Kidney (tissue), 14 donors: ENCODE data around the gene GRK1. TPM values are rescaled to one million over a fixed set of nuclear protein-coding genes. Genes with fewer than 3 reads are reported as not detected.

ENCODE experiments used
- DNase-seq, 5 donors: peaks; one replicate each; pipeline ENCODE4 v3.0.0-alpha.2; 2013 to 2020
- FAIRE-seq: peaks from 2 replicates; lab custom pipeline; 2012; peaks lifted over from hg19 to GRCh38; lab: Jason Lieb, UNC
- H3K27ac ChIP-seq, 2 donors: one replicate each; pipeline ENCODE4 v1.7.0; 2013; ENCODE audit warnings: low read depth in 2 of 2, low read length in 2 of 2, inconsistent platforms in 1 of 2
- H3K27me3 ChIP-seq: one replicate; pipeline ENCODE4 v1.7.1; 2013; ENCODE audit warnings: low read length, inconsistent platforms; ENCODE audit not compliant: control insufficient read depth, insufficient read depth
- H3K36me3 ChIP-seq, 3 donors: one replicate each; pipeline versions ENCODE4 v1.7.0 to v1.7.1; 2013; ENCODE audit warnings: low read length in 3 of 3, control low read depth in 1 of 3, inconsistent platforms in 1 of 3; ENCODE audit not compliant: insufficient read depth in 3 of 3, control insufficient read depth in 2 of 3
- H3K4me1 ChIP-seq, 3 donors: one replicate each; pipeline versions ENCODE4 v1.7.0 to v1.7.1; 2013; ENCODE audit warnings: low read length in 3 of 3, inconsistent platforms in 1 of 3, low read depth in 1 of 3; ENCODE audit not compliant: control insufficient read depth in 2 of 3, insufficient read depth in 2 of 3
- H3K4me3 ChIP-seq, 3 donors: one replicate each; pipeline versions ENCODE4 v1.7.0 to v1.8.1; 2013; ENCODE audit warnings: low read length in 3 of 3, control low read depth in 1 of 3, inconsistent platforms in 1 of 3
- H3K9ac ChIP-seq, 3 donors: one replicate each; pipeline versions ENCODE4 v1.7.0 to v1.7.1; 2013; ENCODE audit warnings: low read length in 3 of 3, control low read depth in 1 of 3, inconsistent platforms in 1 of 3
- H3K9me3 ChIP-seq, 3 donors: one replicate each; pipeline versions ENCODE4 v1.7.0 to v1.7.1; 2013; ENCODE audit warnings: low read length in 3 of 3, control low read depth in 1 of 3, inconsistent platforms in 1 of 3; ENCODE audit not compliant: control insufficient read depth in 2 of 3, insufficient read depth in 1 of 3
- CTCF ChIP-seq: IDR thresholded peaks from 3 replicates; pipeline ENCODE4 v1.5.1; 2012; ENCODE audit warnings: mild to moderate bottlenecking, moderate library complexity, borderline replicate concordance; ENCODE audit not compliant: insufficient read depth; ENCODE audit errors: extremely low read depth
- intact Hi-C: fragments of 100-400 bp; cut with DNase I; formaldehyde crosslinking; loops from one replicate; pipeline ENCODE4 v1.11.1; 2022
- polyA plus RNA-seq: library from polyadenylated mRNA; stranded (reverse); fragments of 350-450 nt; fragmentation: Illumina TruSeq; extraction: RNeasy Lipid Tissue Mini Kit (QIAGEN cat#74804); gene quantifications from one replicate; pipeline ENCODE4 v1.2.3, GENCODE V29; 2014; ENCODE audit warnings: low read depth, low replicate concordance; ENCODE audit not compliant: insufficient read depth
- total RNA-seq: library from RNA; stranded (reverse); fragmentation: NEBNext Ultra II Directional; extraction: Animal tissue kit (Norgen Biotek cat#: 25700); gene quantifications from one replicate; pipeline ENCODE4 v1.2.1, GENCODE V29; 2021
- donor health status: control.
- donor health status: control.
- donor health status: control.
- donor health status: control.
- donor health status: control.
- donor health status: DM: yes; HTN: yes; CAD: no.
- donor health status: Normal renal cell carcinoma (clear cell type).

GRK1 gene
- total and polyA plus RNA-seq, 2 donors from 2014 or later = not detected

GRCh38 chr13:113785051-113786010, 118.3 kb downstream of the GRK1 start:
- intact Hi-C loops = no loop called here
- no peak overlapping the region for H3K9ac ChIP-seq
- H3K4me1 ChIP-seq = no peaks in the 10 kb centered on the region
- H3K4me3 ChIP-seq = no peak overlapping the region
- no peaks in the 10 kb centered on the region for H3K9me3 ChIP-seq
- no peaks in the 10 kb centered on the region for H3K27me3 ChIP-seq
- H3K27ac ChIP-seq = no peak overlapping the region
- DNase-seq (peak in 1 of 5 donors; percentile 13), FAIRE-seq (no peak)
- H3K36me3 ChIP-seq = no peaks in the 10 kb centered on the region
- TF ChIP-seq CTCF = no peak

GRCh38 chr13:113786262-113786841, 119.3 kb downstream of the GRK1 start:
- Histone ChIP-seq H3K27ac (no peak overlapping the region), H3K4me1 (no peaks in the 10 kb centered on the region), H3K9ac (no peak overlapping the region), H3K9me3 (no peaks in the 10 kb centered on the region), H3K36me3 (no peaks in the 10 kb centered on the region), H3K4me3 (no peak overlapping the region), H3K27me3 (no peaks in the 10 kb centered on the region)
- FAIRE-seq (no peak), DNase-seq (peak in 1 of 5 donors; percentile 9)
- intact Hi-C loops = no loop called here
- no peak for TF ChIP-seq CTCF

Other genes starting within 250 kb of the GRK1 start
- gene ADPRHL1, start 213.7 kb upstream of the GRK1 start, total RNA-seq = 1.5 TPM
- 1.1 TPM for gene ADPRHL1, start 213.7 kb upstream of the GRK1 start, polyA plus RNA-seq
- 19.5 TPM for gene DCUN1D2, start 176.5 kb upstream of the GRK1 start, total RNA-seq
- gene DCUN1D2, start 176.5 kb upstream of the GRK1 start, polyA plus RNA-seq = 7.6 TPM
- 46.9 TPM for gene TFDP1, start 82.5 kb upstream of the GRK1 start, total RNA-seq
- gene TFDP1, start 82.5 kb upstream of the GRK1 start, polyA plus RNA-seq = 33.8 TPM
- gene ATP4B, start 9.0 kb upstream of the GRK1 start, total RNA-seq = 0.16 TPM
- gene ATP4B, start 9.0 kb upstream of the GRK1 start, polyA plus RNA-seq = 0.45 TPM
- gene TMEM255B, start 92.0 kb downstream of the GRK1 start, total RNA-seq = 29.3 TPM
- 11.9 TPM for gene TMEM255B, start 92.0 kb downstream of the GRK1 start, polyA plus RNA-seq
- 83.5 TPM for gene GAS6, start 196.9 kb downstream of the GRK1 start, total RNA-seq
- gene GAS6, start 196.9 kb downstream of the GRK1 start, polyA plus RNA-seq = 135 TPM